Esophagus (tissue), 2 donors: ENCODE results near the gene ZNF239. TPM values are rescaled to one million over a fixed set of nuclear protein-coding genes. Genes with fewer than 3 reads are reported as not detected.

Experiments used
- H3K27ac ChIP-seq, 2 donors: one replicate each; pipeline ENCODE4 v1.5.1; 2013; ENCODE audit warnings: low read depth in 2 of 2, mild to moderate bottlenecking in 2 of 2, inconsistent platforms in 1 of 2, low read length in 1 of 2, moderate library complexity in 1 of 2
- H3K27me3 ChIP-seq, 2 donors: one replicate each; pipeline ENCODE4 v1.6.1; 2013; ENCODE audit warnings: low read length in 2 of 2, control low read depth in 1 of 2, mild to moderate bottlenecking in 1 of 2; ENCODE audit not compliant: insufficient read depth in 2 of 2, control insufficient read depth in 1 of 2
- H3K36me3 ChIP-seq, 2 donors: one replicate each; pipeline ENCODE4 v1.6.1; 2013; ENCODE audit warnings: low read length in 1 of 2; ENCODE audit not compliant: control insufficient read depth in 2 of 2, insufficient read depth in 2 of 2
- H3K4me1 ChIP-seq, 2 donors: one replicate each; pipeline ENCODE4 v1.6.1; 2013; ENCODE audit warnings: low read length in 1 of 2; ENCODE audit not compliant: control insufficient read depth in 2 of 2, insufficient read depth in 2 of 2
- H3K4me3 ChIP-seq, 2 donors: one replicate each; pipeline ENCODE4 v1.5.1; 2013; ENCODE audit warnings: low read length in 2 of 2, mild to moderate bottlenecking in 2 of 2, low read depth in 1 of 2, moderate library complexity in 1 of 2
- H3K9me3 ChIP-seq, 2 donors: one replicate each; pipeline ENCODE4 v1.6.1; 2013; ENCODE audit warnings: mild to moderate bottlenecking in 2 of 2, low read depth in 1 of 2, low read length in 1 of 2, moderate library complexity in 1 of 2; ENCODE audit not compliant: control insufficient read depth in 2 of 2, insufficient read depth in 1 of 2
- WGBS, 2 donors: extraction: QIAGEN DNeasy Blood & Tissue Kit; methylation state at CpG; one replicate each; pipeline ENCODE4 v1.1.7; 2013; 5-methylcytosine and 5-hydroxymethylcytosine counted together
- polyA plus RNA-seq, 2 donors: library from polyadenylated mRNA; stranded (reverse); fragments of 200-250 nt; gene quantifications; one replicate each; pipeline ENCODE4 v1.2.3, GENCODE V29; 2013
- donor health status: healthy with polysubstance abuse.
- donor health status: Bipolar disorder and iron deficiency.

ZNF239 gene
- under 1 TPM; 0.61 to 0.72 TPM for polyA plus RNA-seq

DNA sequence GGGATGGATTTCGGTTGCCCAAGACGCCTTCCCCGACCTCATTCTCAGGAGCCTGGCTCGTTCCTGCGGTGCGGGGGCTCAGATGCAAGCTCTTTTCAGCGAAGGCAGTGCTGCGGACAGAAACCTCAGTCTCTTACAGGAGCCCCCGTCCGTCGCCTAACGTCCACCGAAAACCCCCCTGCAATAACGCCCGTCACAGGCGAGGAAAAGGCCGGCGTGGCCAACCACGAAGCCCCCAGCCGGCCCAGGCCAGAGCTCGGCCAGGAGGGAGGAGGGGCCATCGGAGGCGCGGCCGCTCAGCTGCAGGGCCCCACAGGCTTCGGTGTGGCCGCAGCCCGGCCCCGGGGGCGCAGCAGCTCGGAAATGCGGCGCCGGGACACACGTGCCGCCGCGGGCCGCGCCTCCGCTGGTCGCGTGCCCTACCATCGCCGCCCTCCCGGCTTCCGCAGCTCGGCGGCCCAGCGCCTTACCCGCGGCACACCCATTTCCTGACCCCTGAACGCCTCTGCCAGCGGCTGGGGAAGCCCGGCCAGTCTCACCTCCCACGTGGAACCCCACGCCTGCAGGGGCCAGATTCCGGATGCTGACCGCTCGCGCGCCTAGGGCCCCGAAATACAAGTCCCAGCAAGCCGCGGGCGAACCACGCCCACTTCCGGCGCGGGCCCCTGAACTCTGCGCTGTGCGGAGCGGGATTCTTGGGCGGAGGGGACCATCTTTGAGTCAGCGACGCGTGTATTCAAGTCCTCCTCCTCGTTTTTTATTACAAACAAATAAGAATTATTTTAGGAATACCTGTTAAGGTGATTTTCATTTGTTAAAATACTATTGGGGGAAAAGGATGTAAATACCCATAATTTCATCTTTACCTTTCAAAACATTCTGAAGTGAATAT lies at the start of gene ZNF239:
Gene ZNF239, minus strand, starts transcription at position 616 of the 892 bp plus-strand sequence. CDS start 16,537 bp downstream, outside the sequence.
- Histone ChIP-seq H3K27me3 (no peaks in the 10 kb centered on the region), H3K9me3 (peaks cover 0 to 3% of the 10 kb centered on the region in 2 donors), H3K27ac (peak within 1 kb of the TSS; percentile 32 to 68), H3K4me3 (peak within 1 kb of the TSS; percentile 58 to 60), H3K36me3 (no peaks in the 10 kb centered on the region), H3K4me1 (peaks cover 3 to 6% of the 10 kb centered on the region in 2 donors)
- 6 to 8% methylated on average over 70 to 78 of the region's 78 CpGs for WGBS, 2 donors

GRCh38 chr10:43623351-43623750 lies 48.9 kb upstream of the ZNF239 start:
- no peak overlapping the region for H3K4me3 ChIP-seq

DNA sequence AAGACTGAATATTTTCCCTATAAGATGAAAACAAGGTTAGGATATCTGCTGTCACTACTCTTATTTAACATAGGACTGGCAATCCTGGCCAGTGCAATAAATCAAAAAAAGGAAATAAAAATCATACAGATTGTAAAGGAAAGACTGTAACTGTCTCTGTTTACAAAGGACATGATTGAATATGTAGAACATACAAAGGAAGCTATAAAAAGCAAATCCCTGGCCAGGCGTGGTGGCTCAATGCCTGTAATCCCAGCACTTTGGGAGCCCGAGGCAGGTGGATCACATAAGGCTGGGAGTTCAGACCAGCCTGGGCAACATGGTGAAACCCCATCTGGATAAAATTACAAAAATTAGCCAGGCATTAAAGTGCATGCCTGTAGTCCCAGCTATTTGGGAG lies 47.6 kb upstream of the ZNF239 start:
- Histone ChIP-seq H3K9me3 (peaks cover 2 to 4% of the 10 kb centered on the region in 2 donors), H3K4me3 (no peak overlapping the region), H3K4me1 (no peaks in the 10 kb centered on the region), H3K27ac (no peak overlapping the region), H3K36me3 (no peaks in the 10 kb centered on the region), H3K27me3 (no peaks in the 10 kb centered on the region)
- WGBS, 2 donors = 37 to 46% methylated on average over 2 of the region's 2 CpGs

More at GRCh38 chr10:43623351-43623750, 48.9 kb upstream of the ZNF239 start:
- H3K27ac ChIP-seq = no peak overlapping the region
- peaks cover 2 to 4% of the 10 kb centered on the region in 2 donors for H3K9me3 ChIP-seq
- 58 to 67% methylated on average over 3 of the region's 3 CpGs for WGBS, 2 donors
- H3K27me3 ChIP-seq = no peaks in the 10 kb centered on the region
- H3K36me3 ChIP-seq = no peaks in the 10 kb centered on the region
- no peaks in the 10 kb centered on the region for H3K4me1 ChIP-seq

- Histone ChIP-seq H3K9me3 (peaks cover 2 to 7% of the 10 kb centered on the region in 2 donors), H3K4me1 (no peaks in the 10 kb centered on the region), H3K36me3 (peaks cover 4 to 8% of the 10 kb centered on the region in 2 donors), H3K4me3 (no peak overlapping the region), H3K27ac (no peak overlapping the region), H3K27me3 (no peaks in the 10 kb centered on the region)
- WGBS, 2 donors = 58 to 76% methylated on average over 2 of the region's 2 CpGs
Observed at GRCh38 chr10:43619368-43619767, 45.0 kb upstream of the ZNF239 start.

DNA sequence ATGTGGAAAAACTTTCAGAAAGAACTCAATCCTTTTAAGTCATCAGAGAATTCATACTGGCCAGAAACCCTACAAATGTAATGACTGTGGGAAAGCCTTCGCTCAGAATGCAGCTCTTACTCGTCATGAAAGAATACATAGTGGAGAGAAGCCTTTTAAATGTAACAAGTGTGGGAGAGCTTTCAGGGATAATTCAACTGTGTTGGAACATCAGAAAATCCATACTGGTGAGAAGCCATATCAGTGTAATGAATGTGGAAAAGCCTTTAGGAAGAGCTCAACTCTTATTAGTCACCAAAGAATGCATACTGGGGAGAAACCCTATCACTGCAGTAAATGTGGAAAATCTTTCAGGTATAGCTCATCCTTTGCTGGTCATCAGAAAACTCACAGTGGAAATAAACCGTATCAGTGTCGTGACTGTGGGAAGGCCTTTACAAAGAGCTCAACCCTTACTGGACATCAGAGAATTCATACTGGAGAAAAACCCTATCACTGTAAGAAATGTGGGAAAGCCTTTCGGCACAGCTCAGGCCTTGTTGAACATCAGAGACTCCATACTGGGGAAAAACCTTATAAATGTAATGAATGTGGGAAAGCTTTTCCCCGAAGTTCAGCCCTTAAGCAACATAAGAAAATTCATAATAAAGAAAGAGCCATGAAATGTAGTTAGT lies 42.4 kb upstream of the ZNF239 start:
- no peak overlapping the region for H3K27ac ChIP-seq
- H3K4me1 ChIP-seq = no peaks in the 10 kb centered on the region
- WGBS, 2 donors = 87 to 92% methylated on average over 6 of the region's 6 CpGs
- H3K36me3 ChIP-seq = peaks cover 4 to 8% of the 10 kb centered on the region in 2 donors
- H3K4me3 ChIP-seq = no peak overlapping the region
- no peaks in the 10 kb centered on the region for H3K27me3 ChIP-seq
- peaks cover 2 to 10% of the 10 kb centered on the region in 2 donors for H3K9me3 ChIP-seq

DNA sequence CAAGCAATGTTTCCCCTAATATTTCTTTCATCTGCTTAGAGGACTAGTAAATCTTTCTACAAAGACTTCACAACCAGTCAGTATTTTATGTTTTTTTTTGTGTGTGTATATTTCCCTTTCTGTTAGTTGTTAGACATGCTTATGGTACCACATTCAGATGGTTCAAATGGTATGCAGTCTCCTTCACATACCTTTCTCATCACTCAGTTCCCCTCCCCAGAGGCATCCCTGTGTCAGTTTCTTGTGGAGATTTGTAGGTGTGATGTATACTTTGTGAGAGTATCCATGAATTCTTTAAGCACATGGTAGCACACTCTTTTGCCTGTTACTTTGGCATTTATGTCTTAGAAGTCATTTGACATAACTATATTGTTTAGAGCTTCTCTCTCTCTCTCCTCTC lies 36.2 kb upstream of the ZNF239 start:
- H3K9me3 ChIP-seq = peaks cover 0 to 3% of the 10 kb centered on the region in 2 donors
- no peak overlapping the region for H3K4me3 ChIP-seq
- peaks cover 0 to 10% of the 10 kb centered on the region in 2 donors for H3K4me1 ChIP-seq
- H3K27ac ChIP-seq = no peak overlapping the region
- H3K27me3 ChIP-seq = no peaks in the 10 kb centered on the region
- peaks cover 0 to 5% of the 10 kb centered on the region in 2 donors for H3K36me3 ChIP-seq

DNA sequence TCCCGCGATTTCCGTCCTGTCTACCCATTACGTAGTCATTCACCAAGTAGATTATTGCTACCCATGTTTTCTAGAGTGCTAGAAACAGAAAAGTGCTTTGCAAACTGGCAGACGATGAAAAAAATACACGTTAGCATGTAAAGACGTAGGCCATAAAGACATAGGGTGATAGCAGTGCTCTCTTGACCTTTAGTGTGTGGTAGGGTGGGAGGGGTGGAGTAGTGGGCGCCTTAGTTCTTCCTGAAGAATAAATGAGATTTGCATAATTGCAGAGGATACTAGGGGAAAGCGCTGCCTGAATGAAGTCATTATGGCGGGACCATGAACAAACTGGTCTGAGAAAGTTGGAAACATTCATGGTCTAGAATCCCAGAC lies 32.8 kb upstream of the ZNF239 start:
- Histone ChIP-seq H3K9me3 (no peaks in the 10 kb centered on the region), H3K4me1 (peaks cover 0 to 10% of the 10 kb centered on the region in 2 donors), H3K36me3 (peaks cover 0 to 5% of the 10 kb centered on the region in 2 donors), H3K27ac (no peak overlapping the region), H3K27me3 (no peaks in the 10 kb centered on the region), H3K4me3 (peak overlapping the region in 1 of 2 donors; percentile 94)
- WGBS, 2 donors = 70 to 79% methylated on average over 10 of the region's 10 CpGs

GRCh38 chr10:43606323-43607198 lies 32.1 kb upstream of the ZNF239 start, which contains the start of gene ZNF485:
Gene ZNF485, plus strand, starts transcription at chr10:43606438. Its CDS starts 613 bp downstream, at chr10:43607051.
- H3K36me3 ChIP-seq = peaks cover 0 to 5% of the 10 kb centered on the region in 2 donors
- no peaks in the 10 kb centered on the region for H3K27me3 ChIP-seq
- peak within 1 kb of the TSS; percentile 70 to 94 for H3K4me3 ChIP-seq
- 2% methylated on average over 58 of the region's 58 CpGs for WGBS, 2 donors
- no peaks in the 10 kb centered on the region for H3K9me3 ChIP-seq
- H3K4me1 ChIP-seq = peaks cover 0 to 10% of the 10 kb centered on the region in 2 donors
- H3K27ac ChIP-seq = peak within 1 kb of the TSS; percentile 14 to 63

- WGBS, 2 donors = 57 to 58% methylated on average over 12 of the region's 12 CpGs
- Histone ChIP-seq H3K9me3 (no peaks in the 10 kb centered on the region), H3K4me1 (peaks cover 0 to 10% of the 10 kb centered on the region in 2 donors), H3K27me3 (no peaks in the 10 kb centered on the region), H3K27ac (no peak overlapping the region), H3K4me3 (peak overlapping the region; percentile 70 to 94), H3K36me3 (peaks cover 0 to 5% of the 10 kb centered on the region in 2 donors)
Observed at GRCh38 chr10:43605850-43606322, 31.5 kb upstream of the ZNF239 start.
